ENCODE data around the gene RDH14. TPM values are rescaled to one million over a fixed set of nuclear protein-coding genes. Genes with fewer than 3 reads are reported as not detected.

RDH14 gene
- total RNA-seq = 18.4 and 19.7 TPM in 2 replicates

GRCh38 chr2:18560031-18560796 is at the start of gene RDH14:
Gene RDH14 (minus strand): TSS chr2:18560653. CDS start chr2:18560572, 81 bp downstream.

DNA sequence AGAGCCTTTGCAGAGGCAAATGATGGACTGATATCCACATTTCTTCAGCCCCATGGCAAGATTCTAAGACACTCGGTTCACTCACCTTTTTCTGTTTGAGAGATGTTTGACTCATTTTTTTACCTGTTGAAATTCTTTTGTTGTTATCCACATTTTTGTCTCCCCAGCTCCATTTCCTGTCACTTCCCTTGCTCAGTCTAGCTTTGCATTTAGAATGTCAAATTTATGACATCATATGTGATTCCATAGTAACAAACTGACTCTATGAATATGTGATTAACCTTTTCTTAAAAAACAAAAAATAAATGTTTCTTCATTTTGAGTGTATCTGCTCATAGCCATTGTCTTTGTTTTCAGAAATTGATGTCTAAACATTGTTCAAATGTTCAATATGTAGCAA is 28.9 kb upstream of the RDH14 start, which contains the start of gene NT5C1B:
Gene NT5C1B, minus strand, starts transcription at position 216 of the 400 bp plus-strand sequence. Its CDS starts 101 bp downstream, at position 115.

Other genes starting within 250 kb of the RDH14 start
- not detected in 2 replicates for gene NT5C1B, start 28.9 kb upstream of the RDH14 start, total RNA-seq